ENCODE measurements around the gene EXTL2.

EXTL2 gene

DNA sequence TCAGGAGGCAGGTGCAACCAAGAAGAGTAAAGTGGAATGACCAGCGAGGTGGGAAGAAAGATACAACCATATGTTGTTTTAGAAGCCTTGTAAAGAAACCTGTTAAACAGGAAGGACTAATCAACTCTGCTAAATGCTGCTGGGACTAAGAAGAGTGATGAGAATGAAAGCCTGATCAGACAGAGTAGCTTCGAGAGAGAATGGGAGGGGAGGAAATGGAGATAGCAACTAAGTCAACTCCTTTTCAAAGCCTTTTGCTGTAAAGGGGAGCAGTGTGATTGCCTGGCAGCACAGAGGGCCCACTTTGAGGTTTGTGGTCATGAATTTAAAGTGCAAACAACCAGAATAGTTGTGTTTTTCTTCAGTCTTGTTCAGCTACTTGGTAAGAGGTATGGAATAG is 32.6 kb upstream of the EXTL2 start:
- Histone ChIP-seq H3K9ac (ENCODE audit: low read length in 2 of 2) (no peak overlapping the region), H3K9me3 (ENCODE audit: control insufficient read depth in 2 of 2, low read length in 2 of 2) (no peaks in the 10 kb centered on the region), H3K36me3 (ENCODE audit: control insufficient read depth in 2 of 2, insufficient read depth in 2 of 2, low read length in 2 of 2) (peaks cover 0 to 5% of the 10 kb centered on the region in 2 donors), H3K27me3 (ENCODE audit: control insufficient read depth in 1 of 2, insufficient read depth in 2 of 2, low read length in 2 of 2) (no peaks in the 10 kb centered on the region), H3K27ac (ENCODE audit: low read length) (no peak overlapping the region), H3K4me3 (ENCODE audit: low read length in 2 of 2) (no peak overlapping the region), H3K4me1 (ENCODE audit: control insufficient read depth, insufficient read depth, low read length) (no peaks in the 10 kb centered on the region)

- H3K4me3 ChIP-seq (ENCODE audit: low read length in 2 of 2), result no peak overlapping the region
- H3K9me3 ChIP-seq (ENCODE audit: control insufficient read depth in 2 of 2, low read length in 2 of 2), result no peaks in the 10 kb centered on the region
- no peak overlapping the region for H3K9ac ChIP-seq (ENCODE audit: low read length in 2 of 2)
- no peaks in the 10 kb centered on the region for H3K4me1 ChIP-seq (ENCODE audit: control insufficient read depth, insufficient read depth, low read length)
- no peak overlapping the region for H3K27ac ChIP-seq (ENCODE audit: low read length)
- peaks cover 0 to 5% of the 10 kb centered on the region in 2 donors for H3K36me3 ChIP-seq (ENCODE audit: control insufficient read depth in 2 of 2, insufficient read depth in 2 of 2, low read length in 2 of 2)
- H3K27me3 ChIP-seq (ENCODE audit: control insufficient read depth in 1 of 2, insufficient read depth in 2 of 2, low read length in 2 of 2), result no peaks in the 10 kb centered on the region
Measured at GRCh38 chr1:100926240-100926639, 31.6 kb upstream of the EXTL2 start.

GRCh38 chr1:100924991-100925390 is 30.3 kb upstream of the EXTL2 start:
- Histone ChIP-seq H3K27ac (ENCODE audit: low read length) (no peak overlapping the region), H3K9me3 (ENCODE audit: control insufficient read depth in 2 of 2, low read length in 2 of 2) (no peaks in the 10 kb centered on the region), H3K9ac (ENCODE audit: low read length in 2 of 2) (no peak overlapping the region), H3K27me3 (ENCODE audit: control insufficient read depth in 1 of 2, insufficient read depth in 2 of 2, low read length in 2 of 2) (no peaks in the 10 kb centered on the region), H3K4me1 (ENCODE audit: control insufficient read depth, insufficient read depth, low read length) (no peaks in the 10 kb centered on the region), H3K36me3 (ENCODE audit: control insufficient read depth in 2 of 2, insufficient read depth in 2 of 2, low read length in 2 of 2) (peaks cover 0 to 5% of the 10 kb centered on the region in 2 donors), H3K4me3 (ENCODE audit: low read length in 2 of 2) (no peak overlapping the region)

DNA sequence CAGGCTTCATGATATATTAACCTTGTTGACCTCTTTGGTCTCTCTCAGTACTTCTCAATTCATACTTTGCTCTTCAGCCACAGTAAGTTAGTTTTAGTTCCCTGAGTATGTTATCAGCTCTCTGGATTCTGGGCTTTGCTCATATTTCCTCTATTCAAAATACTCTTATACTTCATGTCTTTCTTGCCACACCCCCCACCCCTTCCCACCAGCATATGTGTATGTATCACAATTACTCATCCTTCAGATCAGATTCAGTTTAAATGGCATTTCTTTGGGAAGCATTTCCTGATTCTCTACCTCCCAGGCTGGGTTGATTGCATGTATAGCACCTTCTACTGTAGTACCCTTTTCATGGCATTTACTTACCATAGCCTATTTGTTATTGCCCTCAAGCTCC is 29.6 kb upstream of the EXTL2 start:
- Histone ChIP-seq H3K4me1 (ENCODE audit: control insufficient read depth, insufficient read depth, low read length) (no peaks in the 10 kb centered on the region), H3K27me3 (ENCODE audit: control insufficient read depth in 1 of 2, insufficient read depth in 2 of 2, low read length in 2 of 2) (no peaks in the 10 kb centered on the region), H3K27ac (ENCODE audit: low read length) (no peak overlapping the region), H3K9me3 (ENCODE audit: control insufficient read depth in 2 of 2, low read length in 2 of 2) (no peaks in the 10 kb centered on the region), H3K9ac (ENCODE audit: low read length in 2 of 2) (no peak overlapping the region), H3K4me3 (ENCODE audit: low read length in 2 of 2) (no peak overlapping the region), H3K36me3 (ENCODE audit: control insufficient read depth in 2 of 2, insufficient read depth in 2 of 2, low read length in 2 of 2) (peaks cover 0 to 5% of the 10 kb centered on the region in 2 donors)

GRCh38 chr1:100921110-100921706 is 26.6 kb upstream of the EXTL2 start:
- no peak overlapping the region for H3K27ac ChIP-seq (ENCODE audit: low read length)
- no peaks in the 10 kb centered on the region for H3K4me1 ChIP-seq (ENCODE audit: control insufficient read depth, insufficient read depth, low read length)
- no peaks in the 10 kb centered on the region for H3K9me3 ChIP-seq (ENCODE audit: control insufficient read depth in 2 of 2, low read length in 2 of 2)
- no peaks in the 10 kb centered on the region for H3K27me3 ChIP-seq (ENCODE audit: control insufficient read depth in 1 of 2, insufficient read depth in 2 of 2, low read length in 2 of 2)
- no peak overlapping the region for H3K9ac ChIP-seq (ENCODE audit: low read length in 2 of 2)
- no peak overlapping the region for H3K4me3 ChIP-seq (ENCODE audit: low read length in 2 of 2)
- H3K36me3 ChIP-seq (ENCODE audit: control insufficient read depth in 2 of 2, insufficient read depth in 2 of 2, low read length in 2 of 2), result peaks cover 3 to 6% of the 10 kb centered on the region in 2 donors

GRCh38 chr1:100912019-100912418 is 17.4 kb upstream of the EXTL2 start:
- Histone ChIP-seq H3K9me3 (ENCODE audit: control insufficient read depth in 2 of 2, low read length in 2 of 2) (no peaks in the 10 kb centered on the region), H3K4me1 (ENCODE audit: control insufficient read depth, insufficient read depth, low read length) (no peaks in the 10 kb centered on the region), H3K4me3 (ENCODE audit: low read length in 2 of 2) (no peak overlapping the region), H3K27ac (ENCODE audit: low read length) (no peak overlapping the region), H3K36me3 (ENCODE audit: control insufficient read depth in 2 of 2, insufficient read depth in 2 of 2, low read length in 2 of 2) (peaks cover 13 to 47% of the 10 kb centered on the region in 2 donors), H3K27me3 (ENCODE audit: control insufficient read depth in 1 of 2, insufficient read depth in 2 of 2, low read length in 2 of 2) (no peaks in the 10 kb centered on the region), H3K9ac (ENCODE audit: low read length in 2 of 2) (no peak overlapping the region)

DNA sequence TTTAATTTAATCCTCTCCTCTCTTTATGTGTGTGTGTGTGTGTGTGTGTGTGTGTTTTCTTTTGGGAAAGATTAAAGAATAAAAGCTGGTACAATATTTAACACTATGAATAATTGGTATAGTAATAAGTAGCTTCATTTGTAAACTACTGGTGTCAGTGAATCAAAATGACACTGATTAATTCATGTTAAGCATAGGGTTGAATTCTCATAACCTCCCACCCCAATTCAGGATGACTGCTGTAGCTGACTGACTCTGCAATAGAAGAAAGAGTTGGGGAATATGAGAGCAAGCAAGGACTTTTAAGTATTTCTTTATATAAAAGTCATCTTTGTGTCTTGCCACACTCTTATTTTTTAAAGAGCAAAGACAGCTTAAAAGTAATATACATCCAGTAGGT is 14.4 kb upstream of the EXTL2 start:
- Histone ChIP-seq H3K9me3 (ENCODE audit: control insufficient read depth in 2 of 2, low read length in 2 of 2) (no peaks in the 10 kb centered on the region), H3K4me1 (ENCODE audit: control insufficient read depth, insufficient read depth, low read length) (no peaks in the 10 kb centered on the region), H3K4me3 (ENCODE audit: low read length in 2 of 2) (no peak overlapping the region), H3K27me3 (ENCODE audit: control insufficient read depth in 1 of 2, insufficient read depth in 2 of 2, low read length in 2 of 2) (no peaks in the 10 kb centered on the region), H3K9ac (ENCODE audit: low read length in 2 of 2) (no peak overlapping the region), H3K36me3 (ENCODE audit: control insufficient read depth in 2 of 2, insufficient read depth in 2 of 2, low read length in 2 of 2) (peaks cover 9 to 41% of the 10 kb centered on the region in 2 donors), H3K27ac (ENCODE audit: low read length) (no peak overlapping the region)

- Histone ChIP-seq H3K27me3 (ENCODE audit: control insufficient read depth in 1 of 2, insufficient read depth in 2 of 2, low read length in 2 of 2) (no peaks in the 10 kb centered on the region), H3K27ac (ENCODE audit: low read length) (no peak overlapping the region), H3K4me3 (ENCODE audit: low read length in 2 of 2) (no peak overlapping the region), H3K9ac (ENCODE audit: low read length in 2 of 2) (no peak overlapping the region), H3K4me1 (ENCODE audit: control insufficient read depth, insufficient read depth, low read length) (no peaks in the 10 kb centered on the region), H3K36me3 (ENCODE audit: control insufficient read depth in 2 of 2, insufficient read depth in 2 of 2, low read length in 2 of 2) (peaks cover 8 to 33% of the 10 kb centered on the region in 2 donors), H3K9me3 (ENCODE audit: control insufficient read depth in 2 of 2, low read length in 2 of 2) (no peaks in the 10 kb centered on the region)
Measured at GRCh38 chr1:100907887-100908286, 13.2 kb upstream of the EXTL2 start.

DNA sequence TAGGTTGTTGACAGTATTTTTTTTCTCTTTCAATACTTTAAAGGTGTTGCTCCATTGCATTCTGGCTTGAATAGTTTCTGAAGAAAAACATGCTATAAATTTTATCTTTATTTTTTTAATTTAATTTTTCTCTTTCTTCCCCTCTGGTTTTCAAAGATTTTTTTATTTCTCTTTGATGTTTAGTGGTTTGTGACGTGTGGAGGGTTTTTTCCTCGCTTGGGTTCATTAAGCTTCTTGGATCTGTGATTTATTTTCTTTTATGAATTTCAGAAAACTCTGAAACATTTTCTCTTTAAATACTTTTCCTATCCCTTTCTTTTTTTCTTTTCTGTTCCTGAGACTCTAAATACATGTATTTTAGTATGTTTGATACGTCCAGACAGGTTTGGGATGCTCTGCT is 10.5 kb upstream of the EXTL2 start:
- H3K36me3 ChIP-seq (ENCODE audit: control insufficient read depth in 2 of 2, insufficient read depth in 2 of 2, low read length in 2 of 2), result peaks cover 5 to 25% of the 10 kb centered on the region in 2 donors
- no peak overlapping the region for H3K4me3 ChIP-seq (ENCODE audit: low read length in 2 of 2)
- no peaks in the 10 kb centered on the region for H3K9me3 ChIP-seq (ENCODE audit: control insufficient read depth in 2 of 2, low read length in 2 of 2)
- H3K9ac ChIP-seq (ENCODE audit: low read length in 2 of 2), result no peak overlapping the region
- H3K27me3 ChIP-seq (ENCODE audit: control insufficient read depth in 1 of 2, insufficient read depth in 2 of 2, low read length in 2 of 2), result no peaks in the 10 kb centered on the region
- H3K27ac ChIP-seq (ENCODE audit: low read length), result no peak overlapping the region
- H3K4me1 ChIP-seq (ENCODE audit: control insufficient read depth, insufficient read depth, low read length), result no peaks in the 10 kb centered on the region

DNA sequence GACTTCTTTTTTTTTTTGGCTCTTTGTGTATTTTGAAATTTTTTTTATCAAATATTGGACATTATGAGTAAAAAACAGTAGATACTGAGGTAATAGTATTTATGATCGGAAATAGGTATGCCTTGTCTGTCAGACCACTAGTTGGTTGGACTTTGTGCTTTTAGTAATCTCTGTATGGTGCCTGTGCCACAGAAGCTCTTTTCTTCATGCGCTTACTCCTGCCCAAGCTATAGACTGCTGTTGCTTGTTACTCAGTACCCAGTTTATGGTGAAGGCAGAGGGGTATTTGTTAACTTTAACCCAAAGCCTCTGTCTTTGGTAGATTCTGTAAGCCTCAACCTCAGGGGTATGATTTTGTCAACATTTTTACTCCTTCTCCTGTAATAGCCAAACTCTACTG is 9.9 kb upstream of the EXTL2 start:
- Histone ChIP-seq H3K4me1 (ENCODE audit: control insufficient read depth, insufficient read depth, low read length) (no peaks in the 10 kb centered on the region), H3K27me3 (ENCODE audit: control insufficient read depth in 1 of 2, insufficient read depth in 2 of 2, low read length in 2 of 2) (no peaks in the 10 kb centered on the region), H3K9ac (ENCODE audit: low read length in 2 of 2) (no peak overlapping the region), H3K9me3 (ENCODE audit: control insufficient read depth in 2 of 2, low read length in 2 of 2) (no peaks in the 10 kb centered on the region), H3K27ac (ENCODE audit: low read length) (no peak overlapping the region), H3K36me3 (ENCODE audit: control insufficient read depth in 2 of 2, insufficient read depth in 2 of 2, low read length in 2 of 2) (peaks cover 3 to 26% of the 10 kb centered on the region in 2 donors), H3K4me3 (ENCODE audit: low read length in 2 of 2) (no peak overlapping the region)

DNA sequence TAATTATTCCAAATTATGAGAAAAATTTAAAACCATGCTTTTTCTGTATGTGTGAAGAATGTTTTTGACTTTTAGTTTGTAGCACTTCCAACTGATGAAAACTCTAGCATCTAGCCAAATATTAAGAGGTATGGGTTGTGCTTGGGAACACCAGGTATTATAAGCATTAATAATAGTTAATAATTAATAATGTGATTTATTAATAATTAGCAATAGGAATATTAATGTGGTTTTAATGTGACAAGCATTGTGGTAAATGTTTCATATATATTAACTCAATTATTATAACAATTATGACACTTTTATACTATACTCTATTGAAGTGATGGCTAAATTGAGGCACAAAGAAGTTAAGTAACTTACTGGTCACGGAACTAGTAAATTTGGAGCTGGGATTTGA is 9.1 kb upstream of the EXTL2 start:
- no peaks in the 10 kb centered on the region for H3K27me3 ChIP-seq (ENCODE audit: control insufficient read depth in 1 of 2, insufficient read depth in 2 of 2, low read length in 2 of 2)
- H3K9ac ChIP-seq (ENCODE audit: low read length in 2 of 2), result no peak overlapping the region
- H3K36me3 ChIP-seq (ENCODE audit: control insufficient read depth in 2 of 2, insufficient read depth in 2 of 2, low read length in 2 of 2), result peaks cover 3 to 19% of the 10 kb centered on the region in 2 donors
- no peak overlapping the region for H3K27ac ChIP-seq (ENCODE audit: low read length)
- no peaks in the 10 kb centered on the region for H3K4me1 ChIP-seq (ENCODE audit: control insufficient read depth, insufficient read depth, low read length)
- no peaks in the 10 kb centered on the region for H3K9me3 ChIP-seq (ENCODE audit: control insufficient read depth in 2 of 2, low read length in 2 of 2)
- no peak overlapping the region for H3K4me3 ChIP-seq (ENCODE audit: low read length in 2 of 2)

Measured in stomach smooth muscle (tissue), 2 donors.